GM03348 (cell line): ENCODE measurements around the gene HDAC7.
"Not testable (repeated sequence)": the region's sequence is repeated elsewhere in the genome, so short reads cannot be mapped to it uniquely, and the experiment has no call there.

Source experiments
- DNase-seq: peaks from one replicate; pipeline ENCODE4 v3.0.0; 2012; ENCODE audit warnings: low spot score

HDAC7 gene

DNA sequence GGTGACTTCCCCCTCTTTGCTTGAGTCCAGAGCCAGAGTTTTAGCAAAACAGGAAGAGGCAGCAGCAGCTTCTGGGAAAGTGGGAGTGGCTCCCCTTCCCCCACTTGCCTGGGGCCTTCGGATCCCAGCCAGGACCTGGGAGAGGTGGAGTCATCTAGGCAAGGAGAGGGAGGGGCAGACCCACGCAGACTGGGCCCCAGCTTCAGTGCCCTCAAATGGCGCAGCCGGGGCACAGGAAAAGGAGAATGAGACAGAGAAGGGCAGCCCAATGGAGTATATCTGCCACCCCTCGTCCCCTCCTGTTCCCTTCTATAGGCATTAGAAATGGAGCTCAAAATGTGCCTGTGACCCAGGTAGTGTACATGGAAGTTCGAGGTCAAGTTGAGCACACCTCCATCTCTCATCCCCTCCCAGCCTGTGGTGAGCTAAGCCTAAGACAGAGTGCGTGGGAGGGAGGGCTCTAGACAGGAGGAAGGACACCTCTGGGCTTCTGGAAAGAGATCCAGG is 9.3 kb upstream of the HDAC7 start:
- DNase-seq, result peak; percentile 86

DNA sequence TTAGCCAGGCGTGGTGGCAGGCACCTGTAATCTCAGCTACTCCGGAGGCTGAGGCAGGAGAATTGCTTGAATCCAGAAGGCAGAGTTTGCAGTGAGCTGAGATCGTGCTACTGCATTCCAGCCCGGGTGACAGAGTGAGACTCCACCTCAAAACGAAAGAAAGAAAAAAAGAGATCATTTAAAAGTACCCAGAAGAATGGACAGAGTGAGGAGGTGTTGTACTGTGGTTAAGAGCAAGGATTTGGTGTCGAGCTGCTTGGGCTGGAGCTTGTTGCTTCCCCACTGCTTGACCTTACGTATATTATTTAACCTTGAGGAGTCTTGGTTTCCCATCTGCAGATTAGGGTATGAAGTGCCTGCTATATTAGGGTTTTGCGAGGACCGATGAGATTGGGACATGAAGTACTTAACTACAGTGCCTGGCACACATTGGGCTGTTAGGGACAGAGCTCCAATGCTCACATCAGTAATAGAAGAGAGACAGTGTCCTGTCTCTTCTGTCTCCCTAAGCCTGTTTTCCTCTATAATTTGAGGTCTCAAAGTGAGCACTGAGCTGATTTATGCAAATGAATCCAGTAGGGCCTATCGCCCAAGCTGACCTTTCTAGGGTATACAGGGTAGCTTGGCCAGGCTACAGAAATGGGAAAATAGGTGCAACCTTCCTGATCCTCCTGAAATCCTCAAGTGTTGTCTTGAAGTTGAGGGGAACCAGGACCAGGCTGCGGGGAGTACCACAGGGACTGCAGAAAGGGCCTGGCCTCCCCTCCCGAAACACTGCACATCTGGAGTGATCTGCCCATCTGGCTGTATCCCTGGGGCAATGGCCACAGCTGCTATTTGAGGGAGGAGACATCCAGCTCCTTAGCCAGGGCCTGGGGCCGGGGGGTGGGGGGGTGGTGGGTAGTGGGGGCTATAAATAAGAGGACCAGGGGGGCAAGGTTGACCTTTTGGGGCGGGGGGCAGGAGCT is 8.6 kb upstream of the HDAC7 start:
- DNase-seq, result no peak

DNA sequence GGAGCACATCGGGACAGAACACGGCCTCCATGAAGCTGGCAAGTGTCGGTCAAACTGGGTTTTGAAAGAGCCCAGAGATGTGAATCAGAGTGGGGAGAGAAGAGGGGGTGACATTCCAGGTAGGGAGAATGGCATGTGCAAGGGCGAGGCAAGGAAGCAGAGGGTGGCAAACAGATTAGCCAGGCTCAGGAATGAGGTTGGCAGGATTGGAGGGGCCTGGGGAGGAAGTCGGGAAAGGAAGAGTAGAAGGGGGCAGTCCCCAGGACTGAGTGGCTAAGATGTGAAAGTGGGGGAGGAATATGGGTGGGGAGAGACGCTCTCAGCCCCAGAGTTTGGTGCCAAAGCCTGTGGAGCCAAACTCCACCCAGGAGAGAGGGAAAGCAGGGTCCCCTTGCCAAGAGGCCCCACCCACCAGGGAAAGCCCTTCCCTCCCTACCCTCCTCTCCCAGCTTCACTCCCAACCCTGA is 5.5 kb upstream of the HDAC7 start:
- DNase-seq, result no peak

DNA sequence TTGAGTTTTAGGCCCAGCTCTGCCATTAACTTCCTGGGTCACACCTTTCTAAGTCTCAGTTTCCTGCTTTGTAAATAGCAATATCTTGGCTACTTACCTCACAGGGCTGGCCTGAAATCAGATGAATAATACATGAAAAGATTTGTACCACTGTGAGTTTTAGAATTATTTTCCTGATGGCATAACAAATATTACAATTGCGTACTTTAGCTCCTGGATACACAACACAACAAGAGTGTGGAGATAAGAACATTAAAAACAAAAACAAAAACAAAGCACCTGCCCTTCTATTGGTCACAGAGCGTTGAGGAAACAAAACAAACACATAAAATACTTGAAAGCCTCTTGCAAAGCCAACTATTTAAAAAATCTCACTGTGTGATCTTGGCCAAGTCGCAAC is 4.9 kb upstream of the HDAC7 start:
- no peak for DNase-seq

DNA sequence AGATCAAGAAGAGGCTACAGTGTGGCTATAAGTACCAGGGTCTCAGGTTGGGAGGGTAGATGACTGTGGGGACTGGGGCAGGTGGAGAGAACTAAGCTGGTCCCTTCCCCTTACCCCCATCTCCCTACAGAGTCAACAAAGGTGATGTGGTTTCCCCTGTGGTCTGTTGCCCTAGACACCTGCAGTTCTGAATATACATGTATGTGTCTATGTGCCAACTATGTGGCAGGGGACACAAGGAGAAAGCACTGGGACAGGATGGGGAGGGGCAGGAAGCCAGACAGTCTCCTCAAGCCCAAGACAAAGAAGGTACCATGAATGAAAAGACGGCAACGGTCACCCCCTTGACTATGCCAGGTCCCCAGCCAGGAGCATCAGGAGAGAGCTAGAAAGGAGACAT is 4.5 kb upstream of the HDAC7 start:
- no peak for DNase-seq

DNA sequence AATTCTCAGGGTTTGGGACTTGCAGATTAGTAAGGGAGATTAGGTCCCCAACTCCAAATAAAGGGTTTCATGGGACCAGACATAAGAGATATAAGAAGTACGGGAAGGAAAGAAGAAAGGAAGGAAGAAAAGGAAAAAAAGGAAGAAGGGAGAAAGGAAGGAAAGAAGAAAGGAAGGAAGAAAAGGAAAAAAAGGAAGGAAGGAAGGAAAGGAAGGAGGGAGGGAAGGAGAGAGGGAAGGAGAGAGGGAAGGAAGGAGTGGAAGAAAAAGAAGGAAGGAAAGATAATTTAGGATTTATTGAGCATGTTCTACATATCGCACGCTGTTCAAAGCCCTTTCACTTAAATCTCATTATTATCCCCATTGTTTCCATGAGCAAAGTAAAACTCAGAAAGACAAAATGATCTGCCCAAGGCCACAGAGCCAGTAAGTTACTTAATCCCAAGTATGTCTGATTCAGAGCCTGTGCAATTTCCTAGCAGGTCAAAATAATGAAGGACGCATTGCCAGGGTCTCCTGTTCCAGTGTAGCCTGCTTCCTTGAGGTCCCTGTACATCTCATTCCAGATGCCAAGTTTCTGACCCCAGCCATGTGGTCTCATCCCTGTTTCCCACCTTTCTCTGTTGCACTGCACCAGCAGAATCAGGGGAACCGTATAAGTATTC is 3.9 kb upstream of the HDAC7 start:
- DNase-seq, result no peak

DNA sequence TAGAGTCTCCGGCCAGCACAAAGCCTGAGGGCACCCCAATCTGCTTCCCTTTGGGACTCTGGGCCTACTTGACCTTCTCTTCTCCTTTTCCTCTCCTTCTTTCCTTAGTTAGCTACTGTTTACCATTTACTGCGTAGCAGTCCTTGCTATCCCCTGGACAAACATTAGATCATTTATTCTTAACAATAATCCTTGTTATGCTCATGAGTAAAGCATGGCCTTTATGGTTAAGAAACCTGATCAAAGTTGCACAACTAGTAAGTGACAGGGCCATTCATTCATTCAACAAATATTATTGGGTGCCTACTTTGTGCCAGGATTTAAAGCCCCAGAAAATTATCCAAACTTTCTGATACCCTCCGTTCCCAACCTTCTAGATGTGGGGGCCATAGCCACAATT is 3.2 kb upstream of the HDAC7 start:
- no peak for DNase-seq

DNA sequence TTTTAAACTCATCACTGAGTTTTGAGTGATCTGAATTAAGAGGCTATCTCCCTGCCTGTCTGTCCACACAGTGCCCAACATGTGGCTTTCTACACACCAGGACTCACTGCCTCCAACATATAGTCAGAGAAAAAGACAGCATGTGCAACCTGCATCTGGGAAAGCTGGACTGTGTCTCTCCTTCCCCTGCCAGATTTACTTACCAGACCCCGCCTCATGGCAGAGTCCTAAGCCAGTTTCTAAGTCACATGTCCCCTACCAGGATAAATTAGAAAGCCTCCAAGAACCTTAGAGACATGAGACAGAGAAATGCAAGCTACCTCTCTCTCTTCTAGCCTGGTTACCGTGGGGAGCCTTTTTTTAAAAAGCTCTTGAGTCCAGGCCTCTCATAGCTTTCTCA is 2.7 kb upstream of the HDAC7 start:
- DNase-seq, result no peak

DNA sequence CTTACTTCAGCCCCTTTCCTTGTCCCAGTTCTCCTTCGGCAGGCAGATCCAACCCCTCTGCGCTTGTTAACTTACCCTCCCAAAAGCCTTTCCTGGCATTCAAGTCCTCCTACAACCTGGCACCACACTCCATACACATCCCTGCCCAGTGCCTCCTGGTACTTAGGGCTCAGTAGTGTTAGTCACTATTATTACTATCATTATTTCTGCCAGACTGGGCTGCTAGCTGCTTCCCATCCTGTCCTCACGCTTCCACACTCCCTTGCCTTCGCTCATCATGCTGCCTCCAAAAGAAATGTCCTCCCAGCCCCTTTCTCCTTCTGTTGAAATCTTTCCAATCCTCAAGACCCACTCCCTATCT is 1.6 kb upstream of the HDAC7 start:
- peak; percentile 51 for DNase-seq

DNA sequence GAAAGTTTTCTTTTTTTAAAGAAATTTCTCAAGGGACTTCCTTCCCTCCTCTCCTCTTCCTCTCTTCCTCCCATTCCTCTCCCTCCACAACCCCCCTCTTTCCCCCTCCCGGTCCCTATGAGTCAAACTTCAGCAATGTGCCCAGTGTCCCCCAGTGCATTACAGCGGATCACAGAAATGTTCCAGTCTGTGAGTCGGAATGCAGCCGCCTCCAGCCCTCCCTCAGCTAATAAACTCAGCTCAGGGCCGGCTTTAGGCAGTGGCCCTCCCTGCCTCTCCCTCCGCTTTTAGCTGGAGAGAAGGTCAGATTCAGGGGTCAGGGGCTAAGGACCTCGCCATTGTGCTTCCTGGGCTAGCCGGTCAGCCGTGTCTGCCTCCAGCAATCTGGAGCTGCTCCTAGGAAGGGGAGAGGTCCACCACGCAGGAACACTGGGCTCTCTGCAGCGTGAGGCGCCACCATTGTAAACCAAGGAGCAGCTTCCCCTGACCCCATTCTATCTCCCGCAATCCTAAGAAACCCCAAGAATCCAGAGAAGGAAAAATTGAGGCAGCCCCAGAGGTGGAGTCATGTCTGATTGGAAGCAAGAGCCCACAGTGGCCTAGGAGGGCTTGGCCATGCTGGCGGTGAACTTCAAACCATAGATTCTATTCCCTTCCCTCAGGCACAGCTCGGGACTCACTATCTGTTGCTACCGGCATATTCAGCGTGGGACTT is 1.1 kb upstream of the HDAC7 start:
- peak; percentile 95 for DNase-seq

DNA sequence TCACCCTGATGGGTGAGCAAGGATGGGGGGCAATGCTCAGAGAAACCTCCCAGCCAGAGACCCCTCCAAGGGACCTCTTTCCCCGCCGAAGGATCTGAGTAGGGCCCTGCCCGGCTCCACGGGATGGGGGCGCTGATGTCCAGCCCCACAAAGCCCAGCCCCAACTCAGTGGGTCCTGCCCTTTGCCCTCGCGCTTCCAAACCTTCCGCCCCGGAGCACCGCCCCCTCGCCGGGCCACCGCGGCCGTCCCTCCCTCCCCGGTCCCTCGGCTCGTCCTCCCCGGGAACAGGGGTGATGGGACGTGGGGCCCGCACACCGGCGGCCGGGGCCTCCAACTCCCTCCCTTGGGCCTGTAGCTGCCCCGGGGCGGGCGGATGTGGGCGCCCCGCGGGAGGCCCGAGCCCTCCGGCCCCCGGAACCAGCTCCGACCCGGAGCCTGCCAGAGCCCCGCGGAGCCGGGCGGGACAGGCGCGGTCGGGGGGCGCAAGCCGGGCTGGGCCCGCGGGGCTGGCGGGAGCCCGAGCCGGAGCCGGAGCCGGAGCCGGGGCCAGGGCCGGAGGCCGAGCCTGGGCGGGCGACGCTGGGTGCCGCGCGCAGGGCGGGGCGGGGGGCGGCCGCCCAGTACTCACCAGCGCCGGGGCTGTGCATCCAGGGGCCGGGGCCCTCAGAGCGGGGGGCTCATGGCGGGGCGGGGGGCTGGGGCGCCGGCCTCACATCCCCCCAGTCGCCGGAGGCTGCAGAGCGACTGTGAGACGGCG is 386 bp downstream of the HDAC7 start:
- DNase-seq, result peak; percentile 67

DNA sequence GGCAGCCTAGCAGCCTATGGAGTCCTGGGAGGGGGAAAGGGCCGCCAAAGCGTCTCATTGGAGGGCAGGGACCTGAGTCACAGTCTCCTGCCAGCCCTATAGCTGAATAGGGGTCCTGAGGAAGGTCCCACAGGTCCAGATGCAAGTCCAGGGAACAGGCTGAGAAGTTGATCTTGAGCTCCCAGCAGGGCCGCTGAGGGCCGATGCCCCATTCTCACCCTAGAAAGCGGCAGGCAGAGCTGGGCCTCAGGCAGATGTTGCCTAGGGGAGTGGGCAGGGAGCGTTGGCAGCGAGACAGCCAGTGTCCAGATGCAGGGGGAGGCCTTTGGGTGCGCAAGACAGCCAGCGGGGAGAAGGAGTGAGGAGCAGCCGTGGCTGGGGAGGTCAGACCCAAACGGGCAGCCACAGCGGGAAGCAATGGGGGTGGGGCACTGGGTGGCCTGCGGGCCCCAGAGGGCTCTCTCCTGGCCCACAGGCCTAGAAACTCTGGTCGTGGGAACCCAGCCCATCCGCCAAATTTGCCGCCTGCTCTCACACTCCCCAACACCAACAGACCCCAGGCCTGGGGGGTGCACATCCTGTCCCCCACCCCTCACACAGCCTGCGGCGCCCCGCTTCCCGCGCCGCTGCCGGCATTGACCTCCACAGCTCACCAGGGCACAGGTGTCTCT is 1.1 kb downstream of the HDAC7 start:
- peak; percentile 73 for DNase-seq

DNA sequence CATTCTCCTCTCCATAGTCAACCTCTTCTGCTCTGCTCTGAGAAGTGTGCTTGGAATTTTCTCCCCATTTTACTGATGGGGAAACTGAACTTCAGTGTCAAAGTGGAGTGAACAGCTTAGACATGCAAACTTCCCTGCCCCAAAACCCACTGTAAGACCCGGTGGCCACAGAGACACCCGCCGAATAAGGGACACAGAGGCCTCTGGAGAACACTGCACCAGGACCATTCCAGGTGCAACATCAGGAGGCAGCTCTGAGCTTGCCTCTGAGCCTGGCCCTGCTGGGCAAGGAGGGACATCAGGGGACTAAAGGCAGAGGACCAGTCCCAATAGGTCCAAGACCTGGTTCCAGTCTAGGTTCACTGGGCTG is 1.7 kb downstream of the HDAC7 start:
- no peak for DNase-seq

DNA sequence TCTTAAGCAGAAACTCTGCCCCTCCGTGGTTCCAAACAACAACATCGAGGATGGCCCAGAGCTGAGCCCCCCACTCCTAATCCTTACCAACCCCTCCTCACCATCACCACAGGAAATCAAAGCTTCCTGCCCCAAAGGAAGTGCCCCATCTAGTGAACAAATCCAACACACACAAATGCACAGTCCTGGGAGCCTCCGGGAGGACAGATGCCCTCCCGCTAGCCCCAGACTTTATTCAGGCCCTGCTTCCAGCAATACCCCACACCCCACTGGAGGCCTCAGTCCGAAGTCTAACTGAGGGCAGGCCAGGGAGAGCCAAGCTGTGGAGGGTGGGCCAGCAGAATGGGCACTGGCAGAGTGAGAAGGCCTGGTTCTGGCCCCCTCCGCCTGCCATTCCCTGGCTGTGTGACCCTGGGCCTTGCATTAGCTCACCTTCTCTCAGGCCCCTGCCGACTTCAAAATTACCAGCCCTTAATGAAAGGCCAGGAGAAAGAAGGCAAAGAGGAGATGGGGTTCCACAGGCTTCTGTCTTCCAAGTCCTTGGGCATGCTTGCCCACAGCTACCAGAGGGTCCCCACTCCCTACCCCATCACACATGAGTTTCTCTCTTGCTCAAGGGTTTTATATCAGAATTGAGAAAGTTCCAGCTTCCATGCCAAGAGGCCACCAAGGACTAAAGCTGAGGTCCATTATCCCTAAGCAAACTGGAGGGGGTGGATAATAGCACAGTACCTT is 2.3 kb downstream of the HDAC7 start:
- peak; percentile 36 for DNase-seq

DNA sequence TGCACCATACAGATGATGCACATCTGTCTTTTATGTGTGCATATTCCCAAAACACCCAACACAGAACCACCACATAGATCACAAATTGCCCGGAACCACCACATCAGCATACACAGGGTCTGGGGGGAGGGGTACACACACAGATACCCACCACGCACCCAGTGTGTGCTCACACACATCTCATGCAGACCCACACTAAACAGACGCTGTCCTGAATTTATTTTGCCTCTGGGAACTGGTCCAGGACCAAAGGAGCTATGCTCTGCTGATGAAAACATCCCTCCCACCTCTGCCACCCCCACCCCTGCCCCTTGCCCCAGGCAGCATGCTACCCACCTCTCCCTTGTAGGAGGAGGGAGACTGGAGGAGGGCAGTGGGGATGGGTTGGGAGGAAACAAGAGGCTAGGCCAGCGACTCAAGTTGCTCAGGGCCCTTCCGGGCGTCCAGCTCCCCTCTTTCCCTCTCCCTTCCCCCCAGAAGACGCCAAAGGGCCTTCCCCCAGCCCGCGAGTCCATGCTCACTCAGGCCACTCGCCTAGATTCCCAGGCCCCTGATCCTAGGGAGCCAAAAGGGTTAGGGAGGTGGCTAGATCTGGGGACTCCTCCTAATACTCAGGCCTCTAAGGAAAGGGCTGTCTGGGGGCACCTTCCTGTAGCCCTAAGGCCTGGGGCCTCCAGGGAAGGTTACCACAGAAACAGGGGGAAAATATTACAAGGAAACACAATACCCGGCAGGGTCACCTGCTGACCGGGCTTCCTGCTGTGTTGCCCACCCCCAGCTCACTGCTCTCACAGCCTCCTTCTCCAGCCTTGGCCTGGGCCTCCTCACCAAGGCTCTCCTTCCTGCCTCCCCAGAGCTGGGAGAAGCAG is 3.1 kb downstream of the HDAC7 start:
- no peak for DNase-seq

DNA sequence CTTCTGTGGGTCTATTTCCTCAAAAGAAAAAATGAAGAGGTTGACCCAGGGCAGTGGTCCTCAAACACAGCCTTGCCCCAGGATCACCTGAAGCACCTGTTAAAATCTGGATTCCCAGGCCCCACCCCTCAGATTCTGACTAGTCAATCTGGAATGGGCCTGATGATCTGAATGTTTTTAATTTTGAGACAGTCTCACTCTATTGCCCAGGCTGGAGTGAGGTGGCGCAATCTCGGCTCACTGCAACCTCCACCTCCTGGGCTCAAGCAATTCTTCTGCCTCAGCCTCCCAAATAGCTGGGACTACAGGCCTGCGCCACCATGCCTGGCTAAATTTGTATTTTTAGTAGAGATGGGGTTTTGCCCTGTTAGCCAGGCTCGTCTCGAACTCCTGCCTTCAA is 4.3 kb downstream of the HDAC7 start:
- not testable (repeated sequence) for DNase-seq

DNA sequence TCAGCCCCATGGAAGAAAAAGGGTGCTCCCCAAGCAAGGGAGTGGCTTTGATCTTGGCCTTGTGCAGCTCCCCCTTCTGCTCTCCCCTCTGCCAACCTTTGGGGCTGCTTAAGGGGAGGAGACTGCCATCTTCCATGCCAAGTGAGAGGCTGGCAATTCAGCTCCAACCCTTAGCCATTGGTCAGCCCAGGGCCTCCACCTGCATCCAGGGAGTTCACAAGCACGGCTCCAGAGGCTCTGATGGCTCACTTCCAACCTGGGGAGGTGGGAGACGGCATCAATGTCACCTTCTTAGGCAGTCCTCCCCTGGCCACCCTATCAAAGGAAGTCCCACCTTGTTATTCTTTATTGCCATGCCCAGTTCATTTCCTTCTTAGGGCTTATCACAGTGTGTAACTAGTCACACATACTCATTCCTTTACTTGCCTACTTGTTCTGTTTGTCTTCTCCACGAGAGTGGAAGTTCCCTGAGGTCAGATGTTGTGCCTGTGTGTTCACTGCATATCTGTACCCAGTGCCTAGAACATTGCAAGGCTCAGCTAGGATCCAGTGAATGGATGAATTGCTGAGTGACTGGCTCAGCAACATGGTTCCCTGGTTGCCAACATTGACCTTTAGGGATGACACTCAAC is 5.0 kb downstream of the HDAC7 start:
- no peak for DNase-seq

DNA sequence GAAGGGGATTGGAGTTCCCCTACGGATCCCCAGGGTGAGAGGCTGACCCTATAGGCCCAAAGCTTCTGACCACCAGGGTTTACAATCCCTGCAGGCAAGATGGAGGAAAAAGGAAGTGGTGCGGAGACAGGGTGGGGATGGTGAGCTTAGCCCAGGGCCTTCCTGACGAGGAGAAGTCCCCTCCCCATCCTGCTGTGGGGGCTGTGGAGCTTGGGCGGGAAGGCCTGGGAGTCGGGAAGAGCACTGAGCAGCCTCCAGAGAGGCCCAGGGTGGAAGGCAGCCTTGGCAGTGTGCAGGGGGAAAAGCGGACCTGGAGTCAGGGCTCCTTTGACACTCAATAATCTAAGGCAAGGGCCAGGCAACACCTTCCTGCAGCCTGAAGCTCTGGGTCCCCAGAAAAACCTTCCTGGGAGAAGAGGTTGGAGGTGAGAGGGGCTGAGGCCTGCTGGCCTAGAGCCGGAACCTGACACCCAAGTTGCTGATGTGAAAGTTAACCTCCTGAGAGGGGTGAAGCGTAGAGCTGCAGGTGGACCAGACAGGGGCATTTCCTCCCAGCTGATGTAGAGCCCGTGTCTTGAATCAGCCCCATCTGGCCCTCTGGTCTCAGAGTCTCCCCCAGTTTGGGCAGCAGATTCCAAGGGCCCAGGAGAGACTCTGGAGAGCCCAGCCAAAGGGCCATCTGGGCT is 6.0 kb downstream of the HDAC7 start:
- DNase-seq, result no peak
